Neuron (in vitro differentiated cells): ENCODE measurements around the gene TPSG1.

ENCODE experiments used
- H2AFZ ChIP-seq: one replicate; pipeline ENCODE4 v1.6.1; 2013; ENCODE audit warnings: low read depth, mild to moderate bottlenecking, inconsistent platforms, low read length, moderate library complexity
- H3K27me3 ChIP-seq: one replicate; pipeline ENCODE4 v1.6.1; 2013; ENCODE audit warnings: low read length; ENCODE audit not compliant: insufficient read depth
- H3K36me3 ChIP-seq: one replicate; pipeline ENCODE4 v1.6.1; 2013; ENCODE audit warnings: low read length; ENCODE audit not compliant: insufficient read depth
- H3K4me1 ChIP-seq: one replicate; pipeline ENCODE4 v1.6.1; 2013; ENCODE audit warnings: low read length; ENCODE audit not compliant: insufficient read depth
- H3K4me3 ChIP-seq: 2 replicates; pipeline ENCODE4 v1.5.1; 2013; ENCODE audit warnings: mild to moderate bottlenecking, low read length, moderate library complexity
- H3K9me3 ChIP-seq: one replicate; pipeline ENCODE4 v1.6.1; 2013; ENCODE audit warnings: low read length

TPSG1 gene

GRCh38 chr16:1213231-1213630 is 11.8 kb downstream of the TPSG1 start:
- Histone ChIP-seq H3K4me3 (no peak overlapping the region), H3K36me3 (peaks cover 19% of the 10 kb centered on the region), H3K4me1 (no peaks in the 10 kb centered on the region), H3K9me3 (no peaks in the 10 kb centered on the region), H3K27me3 (no peaks in the 10 kb centered on the region), H2AFZ (no peak overlapping the region)

- H3K36me3 ChIP-seq, result peaks cover 15% of the 10 kb centered on the region
- no peaks in the 10 kb centered on the region for H3K27me3 ChIP-seq
- H2AFZ ChIP-seq, result no peak overlapping the region
Measured at GRCh38 chr16:1212616-1213194, 12.4 kb downstream of the TPSG1 start.

GRCh38 chr16:1211451-1212268 is 13.4 kb downstream of the TPSG1 start:
- Histone ChIP-seq H3K27me3 (no peaks in the 10 kb centered on the region), H2AFZ (no peak overlapping the region), H3K9me3 (no peaks in the 10 kb centered on the region), H3K4me3 (no peak overlapping the region), H3K4me1 (no peaks in the 10 kb centered on the region), H3K36me3 (peaks cover 15% of the 10 kb centered on the region)

More at GRCh38 chr16:1212616-1213194, 12.4 kb downstream of the TPSG1 start:
- no peaks in the 10 kb centered on the region for H3K9me3 ChIP-seq
- H3K4me3 ChIP-seq, result no peak overlapping the region
- H3K4me1 ChIP-seq, result no peaks in the 10 kb centered on the region

- Histone ChIP-seq H3K4me3 (no peak overlapping the region), H3K36me3 (peaks cover 15% of the 10 kb centered on the region), H3K9me3 (no peaks in the 10 kb centered on the region), H3K4me1 (no peaks in the 10 kb centered on the region), H3K27me3 (no peaks in the 10 kb centered on the region), H2AFZ (no peak overlapping the region)
Measured at GRCh38 chr16:1210461-1210860, 14.6 kb downstream of the TPSG1 start.

GRCh38 chr16:1209081-1209480 is 16.0 kb downstream of the TPSG1 start:
- H3K36me3 ChIP-seq, result peaks cover 15% of the 10 kb centered on the region
- no peak overlapping the region for H3K4me3 ChIP-seq
- no peaks in the 10 kb centered on the region for H3K4me1 ChIP-seq
- no peaks in the 10 kb centered on the region for H3K9me3 ChIP-seq
- H2AFZ ChIP-seq, result no peak overlapping the region
- H3K27me3 ChIP-seq, result no peaks in the 10 kb centered on the region

GRCh38 chr16:1208239-1208830 is 16.7 kb downstream of the TPSG1 start:
- Histone ChIP-seq H3K4me1 (no peaks in the 10 kb centered on the region), H3K36me3 (peaks cover 15% of the 10 kb centered on the region), H3K27me3 (no peaks in the 10 kb centered on the region), H2AFZ (no peak overlapping the region), H3K4me3 (no peak overlapping the region), H3K9me3 (no peaks in the 10 kb centered on the region)

- Histone ChIP-seq H3K36me3 (peaks cover 15% of the 10 kb centered on the region), H3K27me3 (no peaks in the 10 kb centered on the region), H3K4me3 (no peak overlapping the region), H3K4me1 (no peaks in the 10 kb centered on the region), H2AFZ (no peak overlapping the region), H3K9me3 (no peaks in the 10 kb centered on the region)
Measured at GRCh38 chr16:1206786-1207185, 18.3 kb downstream of the TPSG1 start.

GRCh38 chr16:1206326-1206725 is 18.7 kb downstream of the TPSG1 start:
- H3K4me3 ChIP-seq, result no peak overlapping the region
- H3K9me3 ChIP-seq, result no peaks in the 10 kb centered on the region
- H3K27me3 ChIP-seq, result no peaks in the 10 kb centered on the region
- H2AFZ ChIP-seq, result no peak overlapping the region
- H3K36me3 ChIP-seq, result peaks cover 12% of the 10 kb centered on the region
- no peaks in the 10 kb centered on the region for H3K4me1 ChIP-seq

- Histone ChIP-seq H3K27me3 (no peaks in the 10 kb centered on the region), H2AFZ (no peak overlapping the region), H3K36me3 (peaks cover 9% of the 10 kb centered on the region), H3K4me3 (no peak overlapping the region), H3K4me1 (no peaks in the 10 kb centered on the region), H3K9me3 (no peaks in the 10 kb centered on the region)
Measured at GRCh38 chr16:1204933-1205332, 20.1 kb downstream of the TPSG1 start.

- no peaks in the 10 kb centered on the region for H3K27me3 ChIP-seq
- H3K9me3 ChIP-seq, result no peaks in the 10 kb centered on the region
- H3K4me3 ChIP-seq, result no peak overlapping the region
- H2AFZ ChIP-seq, result no peak overlapping the region
- H3K4me1 ChIP-seq, result no peaks in the 10 kb centered on the region
- H3K36me3 ChIP-seq, result no peaks in the 10 kb centered on the region
Measured at GRCh38 chr16:1202274-1202673, 22.8 kb downstream of the TPSG1 start.

GRCh38 chr16:1201444-1201843 is 23.6 kb downstream of the TPSG1 start:
- Histone ChIP-seq H3K27me3 (no peaks in the 10 kb centered on the region), H3K9me3 (no peaks in the 10 kb centered on the region)

GRCh38 chr16:1200014-1200627 is 24.9 kb downstream of the TPSG1 start:
- H3K4me1 ChIP-seq, result no peaks in the 10 kb centered on the region
- H3K4me3 ChIP-seq, result no peak overlapping the region
- H3K36me3 ChIP-seq, result no peaks in the 10 kb centered on the region
- no peaks in the 10 kb centered on the region for H3K27me3 ChIP-seq
- H3K9me3 ChIP-seq, result no peaks in the 10 kb centered on the region
- no peak overlapping the region for H2AFZ ChIP-seq

More at GRCh38 chr16:1201444-1201843, 23.6 kb downstream of the TPSG1 start:
- Histone ChIP-seq H2AFZ (no peak overlapping the region), H3K36me3 (no peaks in the 10 kb centered on the region), H3K4me1 (no peaks in the 10 kb centered on the region), H3K4me3 (no peak overlapping the region)

- Histone ChIP-seq H2AFZ (no peak overlapping the region), H3K4me3 (no peak overlapping the region), H3K27me3 (no peaks in the 10 kb centered on the region), H3K9me3 (no peaks in the 10 kb centered on the region), H3K4me1 (no peaks in the 10 kb centered on the region), H3K36me3 (no peaks in the 10 kb centered on the region)
Measured at GRCh38 chr16:1199347-1200013, 25.6 kb downstream of the TPSG1 start.
